Measurements from ENCODE around the gene ATF1.
"Not testable (repeated sequence)": the region's sequence is repeated elsewhere in the genome, so short reads cannot be mapped to it uniquely, and the experiment has no call there.

ATF1 gene

DNA sequence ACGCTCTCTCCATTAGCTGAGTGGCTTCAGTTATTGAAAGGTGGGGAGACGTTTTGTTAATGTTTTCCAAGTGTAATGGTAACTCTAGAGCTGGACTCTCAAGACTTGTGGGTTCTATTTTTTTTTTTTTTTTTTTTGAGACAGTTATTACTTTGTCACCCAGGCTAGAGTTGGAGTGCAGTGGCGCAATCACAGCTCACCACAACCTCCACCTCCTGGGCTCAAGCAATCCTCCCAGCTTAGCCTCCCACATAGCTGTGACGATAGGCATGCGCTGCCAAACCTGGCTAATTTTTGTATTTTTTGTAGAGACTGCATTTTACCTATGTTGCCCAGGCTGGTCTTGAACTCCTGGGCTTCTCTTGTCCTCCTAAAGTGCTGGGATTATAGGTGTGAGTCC, 26.2 kb downstream of the ATF1 start:
- DNase-seq (ENCODE audit: low read depth, low spot score), result no peak

DNA sequence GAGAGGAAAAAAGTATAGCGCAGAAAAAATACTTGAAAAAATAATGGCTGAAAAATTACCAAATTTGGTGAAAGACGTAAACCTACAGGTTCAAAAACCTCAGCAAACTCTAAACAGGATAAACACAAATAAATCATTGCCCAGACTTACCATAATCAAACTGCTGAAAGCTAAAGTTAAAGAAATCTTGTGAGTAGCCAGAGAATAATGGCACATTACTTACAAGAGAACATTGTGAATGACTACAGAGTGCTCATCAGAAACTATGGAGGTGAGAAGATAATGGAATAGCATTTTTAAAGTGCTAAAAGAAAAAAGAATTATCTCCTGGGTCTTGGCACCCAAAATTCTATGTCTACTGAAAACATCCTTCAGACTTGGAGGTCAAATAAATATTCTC, 36.0 kb downstream of the ATF1 start:
- DNase-seq (ENCODE audit: low read depth, low spot score), result no peak

DNA sequence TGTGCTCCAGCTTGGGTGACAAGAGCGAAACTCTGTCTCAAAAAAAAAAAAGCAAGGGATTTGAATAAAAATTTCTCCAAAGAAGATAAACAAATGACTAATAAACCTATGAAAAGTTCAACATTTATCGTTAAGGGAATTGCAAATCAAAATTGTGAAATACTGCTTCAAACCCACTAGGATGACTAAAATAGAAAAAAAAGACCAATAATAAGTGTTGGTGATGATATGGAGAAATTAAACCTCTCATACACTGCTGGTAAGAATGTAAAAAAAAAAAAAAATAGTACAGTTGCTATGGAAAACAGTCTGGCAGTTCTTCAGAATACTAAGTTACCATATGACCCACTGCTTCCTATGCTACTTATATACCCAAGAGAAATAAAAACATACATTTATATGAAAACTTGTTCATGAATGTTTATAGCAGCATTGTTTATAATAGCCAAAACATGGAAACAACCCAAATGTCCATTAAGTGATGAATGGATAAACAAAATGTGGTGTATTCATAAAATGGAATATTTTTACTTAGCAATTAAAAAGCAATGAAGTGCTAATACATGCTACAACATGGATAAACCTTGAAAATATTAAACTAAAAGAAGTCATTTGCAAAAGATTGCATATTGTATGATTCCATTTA, 39.5 kb downstream of the ATF1 start:
- DNase-seq (ENCODE audit: low read depth, low spot score), result no peak

DNA sequence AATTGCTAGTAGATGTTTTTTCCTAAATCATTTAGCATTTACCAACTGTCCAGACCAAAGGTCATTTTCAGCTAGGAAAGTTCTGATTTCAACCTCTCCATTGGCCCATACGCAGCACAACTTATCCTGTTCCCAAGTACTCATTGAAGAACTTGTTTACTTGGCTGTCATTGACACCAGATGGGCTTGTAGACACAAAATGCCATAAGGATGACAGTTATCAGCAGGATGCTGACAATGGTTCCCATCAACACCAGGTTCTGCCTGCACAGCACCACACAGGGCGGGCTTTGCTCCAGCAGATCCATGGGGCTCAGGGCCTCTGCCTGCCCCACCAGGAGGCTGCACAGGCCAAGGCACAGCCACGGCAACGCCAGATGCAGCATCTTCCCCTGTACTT, 42.3 kb downstream of the ATF1 start:
- no peak for DNase-seq (ENCODE audit: low read depth, low spot score)

DNA sequence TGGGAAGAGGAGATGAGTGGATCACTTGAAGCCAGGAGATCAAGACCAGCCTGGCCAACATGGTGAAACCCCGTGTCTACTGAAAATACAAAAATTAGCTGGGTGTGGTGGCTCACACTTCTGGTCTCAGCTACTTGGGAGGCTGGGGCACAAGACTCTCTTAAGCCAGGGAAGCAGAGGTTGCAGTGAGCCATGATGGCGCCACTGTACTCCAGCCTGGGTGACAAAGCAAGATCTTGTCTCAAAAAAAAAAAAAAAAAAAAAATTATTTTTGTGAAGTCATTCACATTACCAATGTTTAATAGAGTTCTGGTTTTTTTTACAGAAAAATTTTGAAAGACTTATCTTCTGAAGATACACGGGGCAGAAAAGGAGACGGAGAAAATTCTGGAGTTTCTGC, 45.2 kb downstream of the ATF1 start:
- not testable (repeated sequence) for DNase-seq (ENCODE audit: low read depth, low spot score)

DNA sequence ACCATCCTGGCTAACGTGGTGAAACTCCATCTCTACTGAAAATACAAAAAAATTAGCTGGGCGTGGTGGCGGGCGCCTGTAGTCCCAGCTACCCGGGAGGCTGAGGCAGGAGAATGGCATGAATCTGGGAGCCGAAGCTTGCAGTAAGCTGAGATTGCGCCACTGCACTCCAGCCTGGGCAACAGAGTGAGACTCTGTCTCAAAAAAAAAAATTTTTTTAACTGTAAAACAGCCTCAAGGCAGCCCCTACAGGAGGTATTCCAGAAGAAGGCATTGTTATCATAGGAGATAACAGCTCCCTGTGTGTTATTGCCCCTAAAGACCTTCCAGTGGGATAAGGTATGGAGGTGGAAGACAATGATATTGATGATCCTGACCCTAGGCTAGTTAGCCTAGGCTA, 51.0 kb downstream of the ATF1 start:
- DNase-seq (ENCODE audit: low read depth, low spot score), result not testable (repeated sequence)

DNA sequence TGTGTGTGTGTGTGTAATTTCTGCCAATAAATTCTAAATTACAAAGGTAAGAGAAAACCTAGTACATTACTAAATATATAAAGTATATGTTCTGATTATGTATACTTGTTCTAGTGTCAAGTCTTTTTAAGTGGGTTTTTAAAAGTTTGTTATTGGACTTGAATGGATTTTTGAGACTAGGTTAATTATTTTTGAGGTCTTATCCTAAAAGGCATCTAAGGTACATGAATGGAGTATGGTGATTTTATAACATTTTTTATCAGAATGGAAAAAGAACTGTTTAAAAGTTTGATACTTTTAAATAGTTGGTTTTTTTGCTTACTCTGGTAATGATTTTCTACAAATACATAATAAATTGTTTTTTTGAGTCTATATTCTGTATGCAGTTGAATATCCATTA, 56.3 kb downstream of the ATF1 start:
- DNase-seq (ENCODE audit: low read depth, low spot score), result no peak

DNA sequence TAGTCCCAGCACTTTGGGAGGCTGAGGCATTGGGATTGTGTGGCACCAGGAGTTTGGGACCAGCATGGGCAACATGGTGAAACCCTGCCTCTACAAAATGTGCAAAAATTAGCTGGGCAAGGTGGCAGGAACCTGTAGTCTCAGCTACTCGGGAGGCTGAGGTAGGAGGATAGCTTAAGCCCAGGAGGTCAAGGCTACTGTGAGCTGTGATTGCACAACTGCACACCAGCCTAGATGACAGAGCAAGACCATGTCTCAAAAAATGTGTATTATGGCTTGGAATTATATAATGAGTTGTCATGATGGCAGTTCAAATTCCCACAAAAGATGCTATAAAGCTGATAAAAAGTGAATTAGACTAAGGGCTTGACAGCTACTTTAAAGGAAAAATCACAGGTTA, 58.2 kb downstream of the ATF1 start:
- DNase-seq (ENCODE audit: low read depth, low spot score), result no peak

DNA sequence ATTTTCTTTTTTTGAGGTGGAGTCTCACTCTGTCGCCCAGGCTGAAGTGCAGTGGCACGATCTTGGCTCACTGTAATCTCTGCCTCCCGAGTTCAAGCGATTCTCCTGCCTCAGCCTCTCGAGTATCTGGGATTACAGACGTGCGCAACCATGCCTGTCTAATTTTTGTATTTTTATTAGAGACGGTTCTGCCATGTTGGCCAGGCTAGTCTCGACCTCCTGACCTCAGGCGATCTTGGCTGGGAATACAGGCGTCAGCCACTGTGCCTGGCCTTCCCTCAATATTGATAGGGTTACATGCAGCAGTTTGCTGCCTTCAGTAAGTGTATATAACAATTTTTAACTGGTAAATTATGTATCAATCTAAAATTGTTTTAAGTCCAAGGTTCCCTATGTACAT, 59.8 kb downstream of the ATF1 start:
- not testable (repeated sequence) for DNase-seq (ENCODE audit: low read depth, low spot score)

DNA sequence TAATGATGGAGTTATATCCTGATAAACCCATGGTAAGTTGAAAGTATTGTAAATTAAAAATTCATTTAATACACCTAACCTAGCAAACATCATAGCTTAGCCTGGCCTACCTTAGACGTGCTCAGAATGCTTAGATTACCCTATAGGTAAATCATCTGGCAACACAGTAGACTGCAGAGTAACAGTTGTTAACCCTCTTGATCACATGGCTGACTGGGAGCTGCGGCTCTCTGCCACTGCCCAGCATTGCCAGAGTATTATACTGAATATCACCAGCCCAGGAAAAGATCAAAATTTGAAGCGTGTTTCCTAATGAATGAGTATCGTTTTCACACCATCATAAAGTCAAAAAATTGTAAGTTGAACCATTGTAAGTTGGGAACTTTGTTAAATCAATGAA, 61.0 kb downstream of the ATF1 start:
- DNase-seq (ENCODE audit: low read depth, low spot score), result no peak

DNA sequence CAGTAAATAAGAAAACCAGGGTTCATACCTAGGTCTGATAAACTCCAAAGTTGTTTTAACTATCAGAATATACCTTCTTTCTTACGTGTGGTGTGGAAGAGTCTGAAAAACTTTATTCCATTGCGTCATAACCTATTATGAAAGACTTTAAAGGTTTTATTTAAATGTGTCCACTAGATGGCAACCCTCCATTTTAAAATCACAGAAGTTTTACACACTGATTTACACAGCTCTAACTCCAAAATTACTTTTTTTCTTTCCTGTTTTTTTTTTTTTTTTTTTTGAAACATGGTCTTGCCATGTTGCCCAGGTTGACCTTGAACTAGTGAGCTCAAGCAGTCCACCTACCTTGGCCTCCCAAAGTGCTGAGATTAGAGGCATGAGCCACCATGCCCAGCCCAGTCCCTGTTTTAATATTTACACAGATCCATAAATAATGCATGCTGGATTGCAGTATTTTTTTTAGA, 61.5 kb downstream of the ATF1 start:
- no peak for DNase-seq (ENCODE audit: low read depth, low spot score)

DNA sequence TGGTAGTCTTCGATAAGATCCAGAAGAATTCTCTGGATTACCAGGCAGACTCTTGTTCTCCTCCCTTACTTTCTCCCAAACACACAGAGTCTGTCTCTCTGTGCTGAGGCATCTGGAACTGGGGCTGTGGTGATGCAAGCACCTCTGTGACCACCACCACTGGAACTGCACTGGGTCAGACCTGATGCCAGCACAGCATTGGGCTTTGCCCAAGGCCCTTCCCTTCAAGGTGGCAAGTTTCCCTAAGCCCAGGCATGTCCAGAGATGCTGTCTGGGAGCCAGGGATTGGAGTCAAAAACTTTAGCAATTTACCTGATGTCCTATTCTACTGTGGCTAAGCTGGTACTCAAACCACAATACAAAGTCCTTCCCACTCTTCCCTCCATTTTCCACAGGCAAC, 64.2 kb downstream of the ATF1 start:
- DNase-seq (ENCODE audit: low read depth, low spot score), result no peak

DNA sequence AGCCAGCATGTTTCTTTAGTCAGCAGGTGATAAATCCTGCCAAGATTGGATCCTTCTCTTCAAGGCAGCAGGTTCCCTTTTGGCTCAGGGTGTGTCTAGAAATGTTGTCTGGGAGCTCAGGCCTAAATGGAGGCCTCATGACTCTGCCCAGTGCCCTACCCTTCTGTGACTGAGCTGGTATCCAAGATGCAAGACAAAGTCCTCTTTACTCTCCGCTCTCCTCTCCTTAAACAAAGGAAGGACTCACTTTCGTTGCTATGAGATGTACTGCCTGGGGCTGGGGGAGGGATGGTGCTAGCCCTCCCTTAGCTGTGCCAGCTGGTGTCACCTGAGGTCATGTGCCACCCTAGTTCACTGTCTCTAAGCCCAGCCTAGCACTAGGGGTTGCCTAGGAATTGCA, 65.0 kb downstream of the ATF1 start:
- no peak for DNase-seq (ENCODE audit: low read depth, low spot score)

DNA sequence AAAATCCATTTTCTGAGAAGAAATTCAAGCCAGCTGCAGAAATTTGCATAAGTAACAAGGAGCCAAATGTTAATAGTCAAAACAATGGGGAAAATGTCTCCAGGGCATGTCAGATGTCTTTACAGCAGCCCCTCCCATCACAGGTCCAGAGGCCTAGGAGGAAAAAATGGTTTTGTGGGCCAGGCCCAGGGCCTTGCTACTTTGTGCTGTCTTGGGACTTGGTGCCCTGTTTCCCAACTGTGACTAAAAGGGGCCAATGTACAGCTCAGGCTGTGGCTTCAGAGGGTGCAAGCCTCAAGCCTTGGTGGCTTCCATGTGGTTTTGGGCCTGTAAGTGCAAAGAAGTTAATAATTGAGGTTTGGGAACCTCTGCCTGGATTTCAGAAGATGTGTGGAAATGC, 69.9 kb downstream of the ATF1 start:
- DNase-seq (ENCODE audit: low read depth, low spot score), result not testable (repeated sequence)

DNA sequence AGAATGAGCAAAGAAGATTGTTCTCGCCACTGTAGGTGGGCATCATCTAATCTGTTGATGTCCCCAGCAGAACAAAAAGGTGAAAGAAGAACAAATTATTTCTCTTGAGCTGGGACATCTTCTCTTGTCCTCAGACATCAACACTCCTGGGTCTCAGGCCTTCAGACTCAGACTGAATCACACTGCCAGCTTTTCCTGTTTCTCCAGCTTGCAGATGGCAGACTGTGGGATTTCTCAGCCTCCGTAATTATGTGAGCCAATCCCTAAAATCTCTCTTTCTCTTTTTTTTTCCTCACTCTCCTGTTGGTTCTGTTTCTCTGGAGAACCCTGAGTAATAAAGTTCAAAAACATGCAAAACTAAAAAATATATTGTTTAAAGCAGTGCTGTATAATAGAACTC, 75.1 kb downstream of the ATF1 start:
- no peak for DNase-seq (ENCODE audit: low read depth, low spot score)

DNA sequence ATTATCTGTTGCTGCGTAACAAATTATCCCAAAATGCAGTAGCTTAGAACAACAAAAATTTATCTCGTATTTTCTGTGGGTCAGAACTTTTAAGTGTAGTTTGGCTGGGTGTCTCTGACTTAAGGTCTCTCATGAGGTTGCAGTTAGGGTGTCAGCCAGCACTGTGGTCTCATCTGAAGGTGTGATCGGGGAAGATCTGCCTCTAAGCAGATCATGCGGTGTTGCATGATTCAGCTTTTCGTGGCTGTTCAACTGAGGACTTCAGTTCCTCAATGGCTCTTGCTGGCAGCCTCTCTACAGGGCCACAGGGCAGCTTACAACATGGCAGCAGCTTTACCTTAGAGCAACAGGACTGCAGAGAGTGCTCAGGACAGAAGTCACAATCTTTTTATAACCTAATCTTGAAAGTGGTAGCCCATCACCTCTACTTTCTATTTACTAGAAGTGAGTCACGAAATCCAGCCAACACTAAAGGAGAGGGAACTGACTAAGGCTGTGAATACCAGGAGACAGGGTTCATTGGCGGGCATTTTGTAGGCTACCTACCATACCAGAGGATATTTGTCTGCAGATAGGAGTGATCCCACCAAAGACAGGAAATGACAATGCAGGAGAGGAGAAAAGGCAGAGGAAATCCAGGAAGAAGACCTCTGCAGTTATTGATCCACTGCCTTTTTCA, 77.0 kb downstream of the ATF1 start:
- no peak for DNase-seq (ENCODE audit: low read depth, low spot score)

DNA sequence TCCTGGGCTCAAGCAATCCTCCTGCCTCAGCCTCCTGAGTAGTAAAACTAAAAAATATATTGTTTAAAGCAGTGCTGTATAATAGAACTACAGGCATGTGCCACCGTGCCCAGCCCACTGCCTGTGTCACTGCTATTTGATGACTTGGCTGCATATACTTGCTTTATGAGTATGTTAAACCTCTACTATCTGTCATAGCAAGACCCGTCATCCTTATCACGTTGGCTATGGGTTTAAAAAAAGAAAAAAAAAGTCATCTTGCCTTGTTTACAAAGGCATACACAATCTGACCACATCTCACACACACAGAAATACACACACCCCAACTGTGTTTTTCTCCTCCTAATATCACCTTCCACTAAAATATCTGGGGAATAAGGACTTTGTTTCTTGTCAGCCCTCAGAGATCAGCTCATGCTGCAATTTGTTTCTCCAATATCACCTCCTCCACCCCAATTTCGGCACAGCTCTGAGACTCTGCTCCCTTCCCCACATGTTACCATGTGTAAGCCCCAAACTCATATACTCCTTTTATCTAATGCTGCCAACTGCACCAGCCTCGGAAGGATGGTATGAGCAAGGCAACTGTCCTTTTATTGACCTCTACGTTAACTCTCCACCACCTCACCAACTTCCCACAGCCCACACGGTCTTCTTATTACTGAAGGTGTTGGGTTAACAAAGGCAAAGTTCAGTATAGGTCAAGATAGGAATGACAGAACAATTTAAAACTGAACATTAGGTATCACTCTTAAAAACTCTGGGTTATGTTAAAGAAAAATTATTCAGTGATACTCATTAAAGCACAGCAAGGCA, 78.0 kb downstream of the ATF1 start:
- no peak for DNase-seq (ENCODE audit: low read depth, low spot score)

DNA sequence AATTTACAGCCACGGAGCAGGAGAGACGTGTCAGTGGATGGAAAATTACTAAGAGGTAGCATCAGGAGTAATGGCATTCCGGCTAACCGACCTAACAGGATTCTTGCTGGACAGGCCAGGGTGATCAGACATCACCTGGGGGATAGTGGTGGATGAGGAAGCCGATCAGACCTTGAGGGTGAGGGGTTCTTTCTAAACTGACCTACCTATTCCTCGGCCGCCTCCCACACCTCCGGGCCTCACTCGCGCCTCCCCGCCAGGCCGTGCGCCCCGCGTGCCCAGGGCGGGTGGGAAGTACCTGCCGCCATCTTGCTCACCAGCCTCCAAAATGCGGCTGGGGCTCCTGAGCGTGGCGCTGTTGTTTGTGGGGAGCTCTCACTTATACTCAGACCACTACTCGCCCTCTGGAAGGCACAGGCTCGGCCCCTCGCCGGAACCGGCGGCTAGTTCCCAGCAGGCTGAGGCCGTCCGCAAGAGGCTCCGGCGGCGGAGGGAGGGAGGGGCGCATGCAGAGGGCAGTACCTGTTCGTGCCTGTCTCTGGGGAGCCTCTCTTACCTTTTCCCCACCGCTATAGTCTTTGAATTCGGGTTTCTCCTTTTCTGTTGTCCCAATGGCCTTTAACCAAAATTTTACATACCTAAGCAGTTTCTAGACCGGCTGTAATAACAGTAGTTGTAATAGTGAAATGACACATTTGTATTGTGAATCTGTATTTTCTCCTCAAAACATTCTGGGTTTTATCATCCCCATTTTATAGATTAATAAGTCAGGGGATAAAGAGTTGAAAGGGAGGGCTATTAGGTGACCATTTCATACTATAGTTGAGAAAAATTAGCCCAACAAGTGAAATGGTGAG, 79.0 kb downstream of the ATF1 start, which contains the start of gene TMPRSS12:
Gene TMPRSS12 (plus strand): TSS at position 290 of the 857 bp plus-strand sequence. CDS start 39 bp downstream, at position 329.
- peak; percentile 40 for DNase-seq (ENCODE audit: low read depth, low spot score)

DNA sequence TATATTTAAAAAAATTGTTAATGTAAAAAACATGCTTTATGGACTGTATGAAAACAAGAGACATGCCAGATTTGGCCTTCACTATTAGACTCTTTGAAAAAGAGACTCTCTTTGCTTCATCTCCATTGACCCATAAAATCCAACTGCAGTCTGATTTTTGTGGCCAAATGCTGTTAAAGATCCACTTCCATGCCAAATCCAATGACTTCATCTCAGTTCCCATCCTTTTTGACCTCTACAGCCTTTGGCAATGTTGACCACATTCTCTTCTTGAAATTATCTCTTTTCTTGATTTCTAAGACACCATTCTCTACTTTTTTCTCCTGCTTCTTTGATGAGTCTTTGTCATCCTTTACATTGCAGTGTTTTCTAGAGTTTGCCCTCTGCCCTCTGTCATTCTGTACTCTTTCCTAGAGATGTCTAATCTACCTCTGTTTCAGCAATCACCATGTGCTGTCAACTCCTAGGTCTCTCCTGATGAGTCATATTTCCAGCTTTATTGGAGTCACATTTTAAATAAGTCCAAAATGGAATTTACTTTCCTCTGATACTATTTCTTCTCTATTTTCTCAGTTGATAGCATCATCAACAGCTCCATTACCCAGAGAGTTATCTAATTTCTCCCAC, 81.2 kb downstream of the ATF1 start:
- no peak for DNase-seq (ENCODE audit: low read depth, low spot score)

DNA sequence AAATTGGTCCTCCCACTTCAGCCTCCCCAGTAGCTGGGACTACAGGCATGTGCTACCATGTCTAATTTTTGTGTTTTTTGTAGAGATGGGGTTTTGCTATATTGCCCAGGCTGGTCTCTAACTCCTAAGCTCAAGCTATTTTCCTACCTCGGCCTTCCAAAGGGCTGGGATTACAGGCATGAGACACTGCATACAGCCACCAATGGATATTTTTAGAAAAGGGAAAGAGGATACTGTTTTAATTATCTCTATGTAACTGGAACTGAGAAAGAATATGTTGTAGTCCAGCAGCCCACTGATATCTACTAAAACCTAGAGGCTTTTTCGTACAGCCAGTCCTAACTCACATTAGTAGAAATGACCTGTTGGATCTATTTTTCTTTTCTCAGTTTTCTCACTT, 85.1 kb downstream of the ATF1 start:
- DNase-seq (ENCODE audit: low read depth, low spot score), result no peak

DNA sequence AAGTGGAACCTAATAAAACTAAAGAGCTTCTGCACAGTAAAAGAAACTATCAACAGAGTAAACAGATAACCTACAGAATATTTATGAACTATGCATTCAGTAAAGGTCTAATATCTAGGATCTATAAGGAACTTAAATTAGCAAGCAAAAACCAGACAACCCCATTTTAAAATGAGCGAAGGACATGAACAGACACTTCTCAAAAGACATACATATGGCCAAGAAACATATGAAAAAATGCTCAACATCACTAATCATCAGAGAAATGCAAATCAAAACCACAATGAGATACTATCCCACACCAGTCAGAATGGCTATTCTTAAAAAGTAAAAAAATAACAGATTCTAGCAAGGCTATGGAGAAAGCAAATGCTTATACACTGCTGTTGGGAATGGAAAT, 91.3 kb downstream of the ATF1 start:
- not testable (repeated sequence) for DNase-seq (ENCODE audit: low read depth, low spot score)
